GM21423 (cell line): Measurements from ENCODE around the gene ZCCHC12.

ENCODE experiments used
- ATAC-seq: cut with Tn5 transposase; IDR thresholded peaks from one replicate; pipeline ENCODE4 v1.9.1; 2021; ENCODE audit warnings: mild to moderate bottlenecking, moderate library complexity; ENCODE audit not compliant: unreplicated experiment

The ZCCHC12 gene

GRCh38 chrX:118865231-118865630 lies 41.6 kb downstream of the ZCCHC12 start:
- ATAC-seq, result no peak

- no peak for ATAC-seq
These were observed 43.6 kb downstream of the ZCCHC12 start for GRCh38 chrX:118867251-118867650.

GRCh38 chrX:118872102-118872566 lies 48.5 kb downstream of the ZCCHC12 start:
- no peak for ATAC-seq
